Progenitor cell of endocrine pancreas (in vitro differentiated cells): ENCODE results near the gene ZDHHC14. TPM values are rescaled to one million over a fixed set of nuclear protein-coding genes. Genes with fewer than 3 reads are reported as not detected.

ENCODE experiments used
- DNase-seq: peaks from one replicate; pipeline ENCODE4 v3.0.0; 2021; ENCODE audit warnings: low spot score; ENCODE audit not compliant: unreplicated experiment
- H3K27ac Mint-ChIP-seq: 2 replicates; pipeline ENCODE4 v1.8.0; 2021; ENCODE audit warnings: mild to moderate bottlenecking, moderate library complexity, mixed read lengths
- H3K27me3 Mint-ChIP-seq: 2 replicates; pipeline ENCODE4 v1.8.0; 2021; ENCODE audit warnings: mixed read lengths
- H3K36me3 Mint-ChIP-seq: 2 replicates; pipeline ENCODE4 v1.8.0; 2022; ENCODE audit warnings: mixed read lengths; ENCODE audit not compliant: insufficient read depth
- H3K4me1 Mint-ChIP-seq: 2 replicates; pipeline ENCODE4 v1.8.0; 2021; ENCODE audit warnings: low read depth, mixed read lengths
- H3K4me3 Mint-ChIP-seq: 2 replicates; pipeline ENCODE4 v1.8.0; 2021; ENCODE audit warnings: low read depth, mild to moderate bottlenecking, moderate library complexity, mixed read lengths
- H3K9me3 Mint-ChIP-seq: 2 replicates; pipeline ENCODE4 v1.8.0; 2021; ENCODE audit warnings: low read depth, mixed read lengths
- total RNA-seq: library from RNA; stranded (reverse); gene quantifications from 2 replicates; pipeline ENCODE4 v1.2.1, GENCODE V29; 2021
- TF ChIP-seq, protein P1 (sequence below): fragments of 200-600 bp; sonication (generic); IDR thresholded peaks from one replicate; pipeline ENCODE4 v1.5.0; 2021; ENCODE audit warnings: antibody characterized with exemption, mild to moderate bottlenecking; ENCODE audit not compliant: unreplicated experiment

The ZDHHC14 gene
- total RNA-seq, 1 donor from 2014 or later, result 9.0 TPM

DNA sequence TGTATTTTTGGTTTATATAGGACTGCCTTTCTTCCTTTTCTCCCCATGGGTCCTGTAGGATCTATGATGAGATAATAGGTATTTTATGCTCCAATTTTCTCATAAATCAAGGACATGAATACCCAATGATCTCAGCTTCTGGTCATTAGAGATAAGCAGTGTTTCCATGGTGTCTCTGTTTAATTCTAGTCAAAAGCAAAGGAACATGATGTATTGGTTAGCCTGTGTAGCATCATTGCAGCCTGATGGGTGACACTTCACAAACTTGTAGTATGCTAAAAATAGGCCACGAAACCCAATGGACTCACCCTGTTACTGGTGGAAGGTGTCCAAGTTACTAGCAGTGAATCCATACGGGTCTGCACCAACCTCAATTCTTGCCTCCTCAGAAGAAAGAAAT lies 325.9 kb downstream of the ZDHHC14 start:
- Mint-ChIP-seq H3K4me3 (no peak overlapping the region), H3K27me3 (peaks cover 3% of the 10 kb centered on the region), H3K9me3 (peaks cover 7% of the 10 kb centered on the region), H3K4me1 (no peaks in the 10 kb centered on the region), H3K36me3 (no peaks in the 10 kb centered on the region), H3K27ac (no peak overlapping the region)
- no peak for DNase-seq
- TF ChIP-seq, protein P1, sequence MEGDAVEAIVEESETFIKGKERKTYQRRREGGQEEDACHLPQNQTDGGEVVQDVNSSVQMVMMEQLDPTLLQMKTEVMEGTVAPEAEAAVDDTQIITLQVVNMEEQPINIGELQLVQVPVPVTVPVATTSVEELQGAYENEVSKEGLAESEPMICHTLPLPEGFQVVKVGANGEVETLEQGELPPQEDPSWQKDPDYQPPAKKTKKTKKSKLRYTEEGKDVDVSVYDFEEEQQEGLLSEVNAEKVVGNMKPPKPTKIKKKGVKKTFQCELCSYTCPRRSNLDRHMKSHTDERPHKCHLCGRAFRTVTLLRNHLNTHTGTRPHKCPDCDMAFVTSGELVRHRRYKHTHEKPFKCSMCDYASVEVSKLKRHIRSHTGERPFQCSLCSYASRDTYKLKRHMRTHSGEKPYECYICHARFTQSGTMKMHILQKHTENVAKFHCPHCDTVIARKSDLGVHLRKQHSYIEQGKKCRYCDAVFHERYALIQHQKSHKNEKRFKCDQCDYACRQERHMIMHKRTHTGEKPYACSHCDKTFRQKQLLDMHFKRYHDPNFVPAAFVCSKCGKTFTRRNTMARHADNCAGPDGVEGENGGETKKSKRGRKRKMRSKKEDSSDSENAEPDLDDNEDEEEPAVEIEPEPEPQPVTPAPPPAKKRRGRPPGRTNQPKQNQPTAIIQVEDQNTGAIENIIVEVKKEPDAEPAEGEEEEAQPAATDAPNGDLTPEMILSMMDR, result no peak

GRCh38 chr6:157707576-157707975 lies 326.6 kb downstream of the ZDHHC14 start:
- Mint-ChIP-seq H3K27ac (no peak overlapping the region), H3K4me1 (no peaks in the 10 kb centered on the region), H3K9me3 (peaks cover 7% of the 10 kb centered on the region), H3K27me3 (peaks cover 5% of the 10 kb centered on the region), H3K4me3 (no peak overlapping the region), H3K36me3 (no peaks in the 10 kb centered on the region)
- no peak for DNase-seq
- TF ChIP-seq, protein P1, result no peak

GRCh38 chr6:157708239-157708638 lies 327.2 kb downstream of the ZDHHC14 start:
- Mint-ChIP-seq H3K9me3 (peaks cover 7% of the 10 kb centered on the region), H3K27ac (no peak overlapping the region), H3K36me3 (no peaks in the 10 kb centered on the region), H3K27me3 (peaks cover 5% of the 10 kb centered on the region), H3K4me1 (no peaks in the 10 kb centered on the region), H3K4me3 (no peak overlapping the region)
- DNase-seq, result no peak
- TF ChIP-seq, protein P1, result no peak

DNA sequence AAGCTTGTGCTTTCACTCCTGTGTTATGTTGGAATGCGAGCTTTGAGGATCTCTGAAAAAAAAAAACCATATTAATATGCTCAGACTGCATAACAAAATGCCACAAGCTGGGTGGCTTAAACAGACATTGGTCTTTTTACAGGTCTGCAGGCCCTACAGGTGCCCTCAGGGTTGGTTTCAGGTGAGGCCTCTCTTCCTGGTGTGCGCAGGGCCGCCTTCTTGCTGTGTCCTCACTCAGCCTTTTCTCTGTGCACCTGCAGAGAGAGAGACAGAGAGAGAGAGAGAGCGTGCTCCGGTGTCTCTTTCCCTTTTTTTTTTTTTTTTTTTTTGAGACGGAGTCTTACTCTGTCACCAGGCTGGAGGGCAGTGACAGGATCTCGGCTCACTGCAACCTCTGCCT lies 327.9 kb downstream of the ZDHHC14 start:
- H3K27ac Mint-ChIP-seq, result no peak overlapping the region
- no peak for DNase-seq

GRCh38 chr6:157709555-157709954 lies 328.6 kb downstream of the ZDHHC14 start:
- H3K4me3 Mint-ChIP-seq, result no peak overlapping the region
- H3K4me1 Mint-ChIP-seq, result no peaks in the 10 kb centered on the region
- DNase-seq, result no peak
- TF ChIP-seq, protein P1, result no peak
- no peaks in the 10 kb centered on the region for H3K36me3 Mint-ChIP-seq
- peaks cover 7% of the 10 kb centered on the region for H3K9me3 Mint-ChIP-seq
- H3K27ac Mint-ChIP-seq, result no peak overlapping the region
- H3K27me3 Mint-ChIP-seq, result peaks cover 5% of the 10 kb centered on the region

More for the DNA sequence above, 327.9 kb downstream of the ZDHHC14 start:
- peaks cover 5% of the 10 kb centered on the region for H3K27me3 Mint-ChIP-seq
- TF ChIP-seq, protein P1, result no peak
- H3K9me3 Mint-ChIP-seq, result peaks cover 7% of the 10 kb centered on the region
- H3K36me3 Mint-ChIP-seq, result no peaks in the 10 kb centered on the region
- H3K4me1 Mint-ChIP-seq, result no peaks in the 10 kb centered on the region
- H3K4me3 Mint-ChIP-seq, result no peak overlapping the region
